ENCODE data around the gene DECR2.
"Not testable (repeated sequence)": the region's sequence is repeated elsewhere in the genome, so short reads cannot be mapped to it uniquely, and the experiment has no call there.

Gene DECR2

GRCh38 chr16:401468-402348 is at the start of gene DECR2:
Gene DECR2, plus strand, starts transcription at chr16:401885. Its CDS starts 79 bp downstream, at chr16:401964.
- peak; percentile 68 to 74 for DNase-seq (ENCODE audit: low read depth in 2 of 2)

GRCh38 chr16:352547-353403 is 48.9 kb upstream of the DECR2 start, which contains the start of gene AXIN1:
Gene AXIN1, minus strand, starts transcription at chr16:352723. Its CDS starts 5,698 bp downstream, at chr16:347025.
- peak; percentile 78 to 80 for DNase-seq (ENCODE audit: low read depth in 2 of 2)

GRCh38 chr16:353404-354290 is 48.0 kb upstream of the DECR2 start:
- DNase-seq (ENCODE audit: low read depth in 2 of 2), result no peak

- no peak for DNase-seq (ENCODE audit: low read depth in 2 of 2)
These were observed 47.3 kb upstream of the DECR2 start for GRCh38 chr16:354291-354881.

GRCh38 chr16:354971-355461 is 46.7 kb upstream of the DECR2 start:
- DNase-seq (ENCODE audit: low read depth in 2 of 2), result no peak

- DNase-seq (ENCODE audit: low read depth in 2 of 2), result no peak
These were observed 44.9 kb upstream of the DECR2 start for GRCh38 chr16:356741-357140.

- no peak for DNase-seq (ENCODE audit: low read depth in 2 of 2)
These were observed 42.5 kb upstream of the DECR2 start for GRCh38 chr16:359067-359763.

- DNase-seq (ENCODE audit: low read depth in 2 of 2), result no peak
These were observed 41.6 kb upstream of the DECR2 start for GRCh38 chr16:359871-360697.

GRCh38 chr16:360698-361336 is 40.9 kb upstream of the DECR2 start:
- DNase-seq (ENCODE audit: low read depth in 2 of 2), result no peak

- no peak for DNase-seq (ENCODE audit: low read depth in 2 of 2)
These were observed 40.3 kb upstream of the DECR2 start for GRCh38 chr16:361341-361871.

GRCh38 chr16:361872-362701 is 39.6 kb upstream of the DECR2 start:
- DNase-seq (ENCODE audit: low read depth in 2 of 2), result peak in 1 of 2 experiments; percentile 14

- not testable (repeated sequence) for DNase-seq (ENCODE audit: low read depth in 2 of 2)
These were observed 39.0 kb upstream of the DECR2 start for GRCh38 chr16:362702-362999.

- no peak for DNase-seq (ENCODE audit: low read depth in 2 of 2)
These were observed 38.4 kb upstream of the DECR2 start for GRCh38 chr16:363110-363765.

- DNase-seq (ENCODE audit: low read depth in 2 of 2), result no peak
These were observed 37.8 kb upstream of the DECR2 start for GRCh38 chr16:363766-364490.

- no peak for DNase-seq (ENCODE audit: low read depth in 2 of 2)
These were observed 36.8 kb upstream of the DECR2 start for GRCh38 chr16:364595-365491.

- DNase-seq (ENCODE audit: low read depth in 2 of 2), result no peak
These were observed 35.2 kb upstream of the DECR2 start for GRCh38 chr16:366476-366875.

Data from fibroblast of skin of left biceps (primary cell).